ENCODE data around the gene EYA2. TPM values are rescaled to one million over a fixed set of nuclear protein-coding genes. Genes with fewer than 3 reads are reported as not detected.

The EYA2 gene
- total and polyA plus RNA-seq, 2 experiments from 2014 or later = 1.4 to 2.0 TPM

DNA sequence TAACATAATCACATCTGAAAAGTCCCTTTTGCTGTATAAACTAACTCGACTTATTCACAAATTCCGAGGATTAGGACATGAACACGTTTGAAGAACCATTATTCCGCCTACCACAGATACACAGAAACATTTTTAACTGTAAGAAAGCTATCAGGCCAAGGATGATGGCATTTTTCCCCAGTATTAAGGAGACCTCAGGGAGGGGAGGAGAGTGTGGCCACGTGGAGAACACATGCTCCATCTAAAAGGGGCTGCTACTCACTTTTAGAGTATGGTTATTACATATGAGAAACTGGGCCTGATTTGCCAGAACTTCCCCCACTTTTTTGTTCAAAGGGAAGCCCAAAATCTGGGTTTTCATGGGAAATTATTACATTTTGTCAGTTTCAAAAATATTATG is 153.4 kb downstream of the EYA2 start:
- no peaks in the 10 kb centered on the region for H3K4me1 ChIP-seq (ENCODE audit: insufficient read depth)
- H3K27me3 ChIP-seq = peaks cover 4% of the 10 kb centered on the region
- H3K9me3 ChIP-seq (ENCODE audit: low read depth) = no peaks in the 10 kb centered on the region
- 84% methylated on average over 5 of the region's 5 CpGs for WGBS (ENCODE audit: low lambda C conversion rate, missing lambda C conversion rate)
- H3K4me2 ChIP-seq = no peak overlapping the region
- TF ChIP-seq CTCF (IDR thresholded peaks at IDR 0.05; ENCODE audit: poor library complexity) = no peak
- no peak for TF ChIP-seq EZH2 (IDR thresholded peaks at IDR 0.05; ENCODE audit: borderline replicate concordance)
- TF ChIP-seq EZH2phosphoT487 (IDR thresholded peaks at IDR 0.05; ENCODE audit: low read depth, severe bottlenecking, unreplicated experiment) = no peak
- H3K9me2 ChIP-seq (replicated peaks; ENCODE audit: insufficient read depth) = no peaks in the 10 kb centered on the region
- H3K36me3 ChIP-seq (replicated peaks; ENCODE audit: insufficient read depth, low read depth) = no peaks in the 10 kb centered on the region
- no peak overlapping the region for H3K27ac ChIP-seq
- H2AFZ ChIP-seq = no peak overlapping the region
- H4K20me1 ChIP-seq (ENCODE audit: insufficient read depth, poor library complexity, severe bottlenecking) = no peaks in the 10 kb centered on the region
- DNase-seq (ENCODE audit: low spot score) = no peak
- H3K79me2 ChIP-seq = no peaks in the 10 kb centered on the region
- H3K4me3 ChIP-seq = no peak overlapping the region

DNA sequence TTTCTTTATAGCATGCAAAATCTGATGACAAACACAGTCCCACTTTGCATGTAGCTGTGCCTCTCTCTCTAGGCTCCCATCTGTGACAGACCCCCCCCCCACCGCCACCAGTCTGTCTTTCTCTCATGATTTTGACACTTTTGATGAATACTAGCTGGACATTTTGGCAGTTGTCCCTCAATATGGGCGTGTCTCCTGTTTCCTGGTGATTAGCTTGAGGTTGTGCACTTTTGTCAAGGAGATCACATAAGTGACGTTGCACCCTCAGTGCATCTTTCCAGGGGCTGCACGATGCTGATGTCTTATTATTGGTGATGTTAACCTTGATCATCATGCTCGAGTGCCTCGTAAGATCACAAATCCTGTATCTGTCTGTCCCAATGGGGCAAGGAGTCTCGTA is 155.1 kb downstream of the EYA2 start:
- Histone ChIP-seq H3K79me2 (no peaks in the 10 kb centered on the region), H3K4me1 (ENCODE audit: insufficient read depth) (no peaks in the 10 kb centered on the region), H3K27me3 (peaks cover 4% of the 10 kb centered on the region), H3K9me3 (ENCODE audit: low read depth) (no peaks in the 10 kb centered on the region), H3K27ac (no peak overlapping the region), H3K36me3 (replicated peaks; ENCODE audit: insufficient read depth, low read depth) (no peaks in the 10 kb centered on the region), H3K4me3 (no peak overlapping the region), H3K9me2 (replicated peaks; ENCODE audit: insufficient read depth) (no peaks in the 10 kb centered on the region), H3K4me2 (no peak overlapping the region), H4K20me1 (ENCODE audit: insufficient read depth, poor library complexity, severe bottlenecking) (no peaks in the 10 kb centered on the region), H2AFZ (no peak overlapping the region)
- no peak for TF ChIP-seq EZH2 (IDR thresholded peaks at IDR 0.05; ENCODE audit: borderline replicate concordance)
- no peak for DNase-seq (ENCODE audit: low spot score)
- 79% methylated on average over 7 of the region's 7 CpGs for WGBS (ENCODE audit: low lambda C conversion rate, missing lambda C conversion rate)

GRCh38 chr20:47050996-47051395 is 156.4 kb downstream of the EYA2 start:
- no peaks in the 10 kb centered on the region for H3K9me3 ChIP-seq (ENCODE audit: low read depth)
- H3K9me2 ChIP-seq (replicated peaks; ENCODE audit: insufficient read depth) = no peaks in the 10 kb centered on the region
- no peaks in the 10 kb centered on the region for H4K20me1 ChIP-seq (ENCODE audit: insufficient read depth, poor library complexity, severe bottlenecking)
- no peaks in the 10 kb centered on the region for H3K36me3 ChIP-seq (replicated peaks; ENCODE audit: insufficient read depth, low read depth)
- no peak for TF ChIP-seq EZH2 (IDR thresholded peaks at IDR 0.05; ENCODE audit: borderline replicate concordance)
- no peak for TF ChIP-seq CTCF (IDR thresholded peaks at IDR 0.05; ENCODE audit: poor library complexity)
- no peak for TF ChIP-seq EZH2phosphoT487 (IDR thresholded peaks at IDR 0.05; ENCODE audit: low read depth, severe bottlenecking, unreplicated experiment)
- no peaks in the 10 kb centered on the region for H3K79me2 ChIP-seq
- H3K4me2 ChIP-seq = no peak overlapping the region
- H2AFZ ChIP-seq = no peak overlapping the region
- H3K4me1 ChIP-seq (ENCODE audit: insufficient read depth) = peaks cover 4% of the 10 kb centered on the region
- peaks cover 4% of the 10 kb centered on the region for H3K27me3 ChIP-seq
- 80% methylated on average over 14 of the region's 14 CpGs for WGBS (ENCODE audit: low lambda C conversion rate, missing lambda C conversion rate)
- DNase-seq (ENCODE audit: low spot score) = no peak
- no peak overlapping the region for H3K4me3 ChIP-seq
- H3K27ac ChIP-seq = no peak overlapping the region

- H2AFZ ChIP-seq = no peak overlapping the region
- H3K27ac ChIP-seq = no peak overlapping the region
- WGBS (ENCODE audit: low lambda C conversion rate, missing lambda C conversion rate) = 70% methylated on average over 8 of the region's 8 CpGs
- no peaks in the 10 kb centered on the region for H3K9me2 ChIP-seq (replicated peaks; ENCODE audit: insufficient read depth)
- H4K20me1 ChIP-seq (ENCODE audit: insufficient read depth, poor library complexity, severe bottlenecking) = no peaks in the 10 kb centered on the region
- H3K4me1 ChIP-seq (ENCODE audit: insufficient read depth) = peaks cover 4% of the 10 kb centered on the region
- no peak overlapping the region for H3K4me2 ChIP-seq
- TF ChIP-seq CTCF (IDR thresholded peaks at IDR 0.05; ENCODE audit: poor library complexity) = no peak
- H3K9me3 ChIP-seq (ENCODE audit: low read depth) = no peaks in the 10 kb centered on the region
- no peaks in the 10 kb centered on the region for H3K36me3 ChIP-seq (replicated peaks; ENCODE audit: insufficient read depth, low read depth)
- DNase-seq (ENCODE audit: low spot score) = no peak
- no peaks in the 10 kb centered on the region for H3K79me2 ChIP-seq
- no peak overlapping the region for H3K4me3 ChIP-seq
- peaks cover 4% of the 10 kb centered on the region for H3K27me3 ChIP-seq
Observed at GRCh38 chr20:47051936-47052526, 157.4 kb downstream of the EYA2 start.

Measured in hepatocyte (in vitro differentiated cells).